ENCODE data around the gene NPLOC4.

The NPLOC4 gene

DNA sequence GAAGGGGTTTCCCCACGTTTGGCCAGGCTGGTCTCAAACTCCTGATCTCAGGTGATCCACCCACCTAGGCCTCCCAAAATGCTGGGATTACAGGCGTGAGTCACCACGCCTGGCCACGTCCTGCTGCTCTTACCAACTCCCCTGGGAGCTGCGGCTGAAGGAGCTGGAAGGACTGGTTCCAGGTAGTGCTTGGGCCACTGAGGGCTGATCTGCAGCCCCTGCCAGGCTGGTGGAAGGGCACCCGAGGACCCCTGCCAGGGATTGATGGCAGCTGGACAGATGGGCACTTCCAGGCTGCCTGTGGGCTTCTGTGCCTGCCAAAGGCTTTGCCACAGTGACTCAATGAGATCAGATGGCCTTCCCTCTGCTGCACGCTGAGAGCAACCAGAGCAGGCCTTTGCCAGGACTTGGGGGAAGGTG, 27.1 kb upstream of the NPLOC4 start:
- DNase-seq (ENCODE audit: low read depth in 3 of 3), result no peak

DNA sequence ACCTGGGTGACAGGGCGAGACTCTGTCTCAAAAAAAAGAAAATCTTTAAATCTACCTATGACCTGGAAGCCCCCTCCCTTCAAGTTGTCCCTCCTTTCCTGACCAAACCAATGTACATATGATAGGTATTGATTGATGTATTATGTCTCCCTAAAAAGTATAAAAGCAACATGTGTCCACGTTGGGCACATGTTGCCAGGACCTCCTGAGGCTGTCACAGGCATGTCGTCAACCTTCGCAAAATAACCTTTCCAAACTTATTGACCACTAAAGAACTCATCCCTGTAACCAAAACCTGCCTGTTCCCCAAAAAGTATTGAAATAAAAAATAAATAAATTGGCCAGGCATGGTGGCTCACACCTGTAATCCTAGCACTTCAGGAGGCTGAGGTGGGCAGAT, 25.1 kb upstream of the NPLOC4 start:
- DNase-seq (ENCODE audit: low read depth in 3 of 3), result no peak

DNA sequence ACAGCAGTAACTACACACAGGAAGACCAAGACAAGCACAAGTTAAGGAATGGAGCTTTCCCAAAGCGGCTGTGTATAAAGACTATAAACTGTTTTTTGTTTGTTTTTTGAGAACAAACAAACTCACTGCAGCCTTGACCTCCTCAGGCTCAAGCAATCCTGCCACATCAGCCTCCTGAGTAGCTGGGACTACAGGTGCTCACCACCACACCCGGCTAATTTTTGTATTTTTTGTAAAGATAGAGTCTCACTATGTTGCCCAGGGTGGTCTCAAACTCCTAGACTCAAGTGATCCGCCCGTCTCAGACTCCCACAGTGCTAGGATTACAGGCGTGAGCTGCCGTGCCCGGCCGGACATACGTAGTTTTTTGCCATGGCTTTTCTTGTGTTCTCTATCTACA, 23.5 kb upstream of the NPLOC4 start:
- no peak for DNase-seq (ENCODE audit: low read depth in 3 of 3)

DNA sequence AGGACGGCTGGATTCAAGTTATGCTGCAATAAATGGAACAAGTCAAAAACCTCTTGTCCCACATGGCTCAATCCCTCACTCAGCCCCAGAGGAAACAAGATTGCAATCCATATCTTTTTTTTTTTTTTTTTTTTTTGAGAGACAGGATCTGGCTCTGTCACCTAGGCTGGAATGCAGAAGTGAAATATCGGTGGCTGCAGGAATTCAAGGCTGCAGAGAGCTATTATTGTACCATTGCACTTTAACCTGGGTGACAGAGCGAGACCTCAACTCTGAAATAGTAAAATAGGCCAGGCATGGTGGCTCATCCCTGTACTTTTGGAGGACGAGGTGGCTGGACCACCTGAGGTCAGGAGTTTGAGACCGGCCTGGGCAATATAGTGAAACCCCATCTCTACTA, 22.1 kb upstream of the NPLOC4 start:
- no peak for DNase-seq (ENCODE audit: low read depth in 3 of 3)

DNA sequence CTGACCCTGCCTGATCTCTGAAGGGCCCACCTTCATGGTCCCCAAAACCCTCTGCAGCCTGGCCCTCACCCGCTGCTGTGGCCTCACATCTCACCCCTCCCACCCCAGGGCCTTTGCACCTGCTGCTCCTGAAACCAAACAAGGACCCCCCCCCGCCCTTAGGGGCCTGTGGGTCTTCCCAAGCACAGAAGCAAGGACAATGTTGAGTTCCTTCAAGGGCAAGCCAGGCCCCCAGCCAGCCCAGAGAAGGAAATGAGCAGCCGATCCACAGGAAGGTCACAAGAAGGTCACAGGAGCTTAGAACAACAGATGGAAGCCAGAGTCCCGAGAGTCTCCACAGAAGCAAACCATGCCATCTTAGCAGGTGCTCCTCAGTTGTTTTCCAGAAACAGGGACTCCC, 19.9 kb upstream of the NPLOC4 start:
- no peak for DNase-seq (ENCODE audit: low read depth in 3 of 3)

DNA sequence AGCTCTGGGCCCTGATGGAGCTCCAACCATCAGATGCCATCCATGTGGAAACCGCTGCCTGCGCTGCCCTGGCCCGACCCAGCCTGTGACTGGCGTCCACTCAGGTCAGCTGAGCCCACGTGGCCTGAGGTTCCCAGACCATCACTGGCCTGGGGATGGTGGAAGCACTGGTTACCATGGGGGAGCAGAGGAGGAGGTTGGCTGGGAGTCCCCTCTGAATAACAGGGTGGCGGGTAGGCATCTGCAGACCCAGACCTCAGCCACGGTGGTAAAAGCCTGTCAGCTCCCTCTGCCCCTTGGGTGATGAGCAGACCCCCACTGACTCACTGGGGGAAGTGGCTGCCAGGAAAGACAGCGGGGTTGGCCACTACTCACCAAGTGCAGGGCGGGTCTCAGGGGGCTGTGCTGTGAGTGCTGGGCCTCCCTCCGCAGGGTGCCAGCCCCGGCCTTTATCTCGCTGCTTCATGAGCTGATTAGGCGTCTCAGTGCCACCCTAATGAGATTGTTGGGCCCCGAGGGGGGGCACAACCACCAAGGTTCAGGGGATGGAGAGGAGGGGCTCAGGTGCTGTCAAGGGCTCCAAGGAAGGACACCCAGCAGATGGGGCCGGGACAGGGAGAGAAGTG, 19.3 kb upstream of the NPLOC4 start, which contains the start of gene PDE6G:
Gene PDE6G (minus strand): TSS at position 425 of the 626 bp plus-strand sequence. CDS start 3,237 bp downstream, outside the sequence.
- no peak for DNase-seq (ENCODE audit: low read depth in 3 of 3)

DNA sequence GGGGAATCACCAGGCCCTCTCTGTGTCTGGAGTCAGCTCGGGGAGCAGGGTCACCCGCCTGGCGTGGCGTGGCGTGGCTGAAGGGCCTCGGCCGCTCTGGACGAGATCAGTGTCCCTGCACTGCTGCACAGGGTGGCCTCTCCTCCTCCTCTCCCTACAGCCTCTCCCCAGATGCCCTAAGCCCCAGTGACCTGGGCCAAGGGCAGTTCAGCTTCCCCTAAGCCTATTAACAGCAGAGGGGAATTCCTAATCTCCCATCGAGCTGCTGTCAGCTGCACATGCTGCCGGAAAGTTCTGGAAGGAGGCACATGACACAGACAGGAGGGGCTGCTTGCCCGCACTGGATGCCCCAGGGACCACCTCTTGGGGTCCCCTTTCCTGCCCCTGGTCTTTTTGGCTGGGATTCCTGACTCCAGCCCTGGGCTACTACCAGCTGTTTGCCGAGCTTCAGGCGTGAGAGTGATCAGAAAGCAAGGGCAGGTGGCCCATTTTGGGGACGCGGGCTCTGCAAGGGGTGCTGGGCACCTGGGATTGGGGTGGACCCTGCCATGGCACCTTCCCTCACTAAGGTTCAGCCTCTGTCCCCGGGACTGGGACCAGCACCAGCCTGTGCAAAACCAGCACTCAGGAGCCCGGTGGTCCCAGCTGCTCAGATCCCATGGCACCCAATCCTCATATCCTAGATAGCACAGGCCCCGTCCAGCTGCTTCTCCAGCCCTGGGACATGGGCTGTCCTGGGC, 18.6 kb upstream of the NPLOC4 start:
- no peak for DNase-seq (ENCODE audit: low read depth in 3 of 3)

DNA sequence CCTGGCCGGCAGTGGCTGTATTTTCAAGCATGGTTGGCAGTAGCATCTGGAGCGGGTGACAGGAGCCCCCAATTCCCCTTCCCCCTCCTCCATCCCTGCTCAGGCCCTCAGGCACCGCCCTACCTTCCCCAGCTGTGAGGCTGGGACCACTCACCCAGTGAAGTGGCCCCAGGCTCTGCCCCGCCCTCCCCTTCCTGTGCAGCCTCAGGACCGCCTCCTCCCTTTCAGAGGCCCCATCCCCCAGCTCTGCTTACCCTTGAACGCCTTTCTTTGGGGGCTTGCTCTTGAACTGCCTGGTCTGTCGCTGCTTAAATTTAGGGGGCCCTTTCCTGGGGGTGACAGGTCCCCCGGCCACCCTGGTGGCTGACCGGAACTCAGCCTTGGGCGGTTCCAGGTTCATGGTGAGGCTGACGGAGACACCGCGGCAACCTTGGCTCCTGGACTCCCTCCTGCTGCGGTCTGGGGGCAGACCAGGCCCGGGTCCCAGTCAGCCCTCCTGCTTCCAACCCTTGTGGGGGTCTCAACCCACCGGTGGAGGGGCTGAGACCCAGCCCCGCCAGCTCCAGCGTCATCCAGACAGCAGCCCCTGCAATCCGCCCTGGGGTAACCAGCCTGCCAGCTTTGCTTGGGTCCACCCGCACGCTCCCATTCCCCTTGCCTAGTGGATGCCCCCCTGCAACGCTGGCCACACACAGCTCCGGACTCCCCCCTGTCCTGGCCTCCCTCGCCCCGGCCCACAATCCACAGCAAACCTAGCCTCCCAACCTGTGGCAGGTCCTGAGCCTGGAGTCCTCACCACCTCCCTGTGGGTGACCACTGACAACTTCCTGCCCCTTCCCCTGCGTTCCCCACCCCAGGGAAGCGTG, 16.2 kb upstream of the NPLOC4 start:
- no peak for DNase-seq (ENCODE audit: low read depth in 3 of 3)

DNA sequence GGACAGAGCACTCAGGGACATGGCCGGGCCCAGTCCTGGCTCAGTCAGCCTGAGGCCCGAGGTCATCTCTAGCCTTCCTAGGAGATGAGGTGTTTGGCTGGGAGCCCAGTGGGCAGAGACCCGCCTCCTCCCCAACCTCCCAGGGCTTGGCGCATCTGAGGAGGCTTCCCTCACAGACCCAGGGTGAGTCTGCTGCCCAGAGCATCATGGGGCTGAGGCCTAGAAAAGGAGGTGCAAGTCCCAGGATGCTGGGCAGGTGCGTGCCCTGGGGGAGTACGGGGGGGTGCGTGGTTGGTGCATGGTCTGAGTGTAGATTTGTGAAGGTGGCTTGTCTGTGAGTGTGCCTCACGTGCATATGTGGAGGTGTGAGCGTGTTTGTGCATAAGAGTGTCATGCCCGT, 14.8 kb upstream of the NPLOC4 start:
- DNase-seq (ENCODE audit: low read depth in 3 of 3), result no peak

DNA sequence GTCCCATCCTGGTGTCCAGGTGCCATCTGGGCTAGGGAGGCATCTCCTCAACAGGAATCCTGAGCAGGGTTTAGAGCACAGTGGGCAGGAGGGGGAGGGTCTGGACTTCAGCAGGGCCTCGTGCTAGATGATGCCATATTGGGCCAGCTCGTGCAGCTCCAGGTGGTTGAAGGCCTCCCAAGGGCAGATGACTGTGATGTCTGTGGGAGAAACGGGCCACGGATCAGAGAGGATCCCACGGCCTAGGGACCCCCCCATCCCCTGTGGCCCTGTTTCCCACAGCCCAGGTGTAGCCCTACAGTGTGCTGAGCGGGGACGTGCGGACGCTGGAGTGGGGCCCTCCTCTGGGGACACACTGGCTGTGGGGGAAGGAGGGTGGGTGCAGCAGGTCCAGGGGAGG, 14.0 kb upstream of the NPLOC4 start:
- DNase-seq (ENCODE audit: low read depth in 3 of 3), result no peak

DNA sequence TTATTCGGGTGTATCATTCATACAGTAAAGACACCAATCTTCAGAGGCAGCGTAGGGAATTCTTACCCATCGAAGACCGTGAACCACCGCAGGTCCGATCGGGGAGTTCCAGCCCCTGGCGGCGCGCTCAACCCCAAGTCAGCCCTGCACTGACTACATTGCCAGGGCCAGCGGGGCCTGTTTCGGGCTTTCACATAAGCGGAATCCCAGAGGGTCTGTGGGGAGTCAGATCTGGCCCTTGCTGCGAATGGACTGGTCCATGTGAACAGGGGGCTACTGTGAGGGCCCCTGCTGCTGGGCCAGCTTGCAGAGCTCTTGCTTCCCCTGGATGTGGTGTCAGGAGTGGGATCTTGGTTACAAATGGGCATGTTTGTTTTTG, 11.8 kb upstream of the NPLOC4 start:
- DNase-seq (ENCODE audit: low read depth in 3 of 3), result no peak

DNA sequence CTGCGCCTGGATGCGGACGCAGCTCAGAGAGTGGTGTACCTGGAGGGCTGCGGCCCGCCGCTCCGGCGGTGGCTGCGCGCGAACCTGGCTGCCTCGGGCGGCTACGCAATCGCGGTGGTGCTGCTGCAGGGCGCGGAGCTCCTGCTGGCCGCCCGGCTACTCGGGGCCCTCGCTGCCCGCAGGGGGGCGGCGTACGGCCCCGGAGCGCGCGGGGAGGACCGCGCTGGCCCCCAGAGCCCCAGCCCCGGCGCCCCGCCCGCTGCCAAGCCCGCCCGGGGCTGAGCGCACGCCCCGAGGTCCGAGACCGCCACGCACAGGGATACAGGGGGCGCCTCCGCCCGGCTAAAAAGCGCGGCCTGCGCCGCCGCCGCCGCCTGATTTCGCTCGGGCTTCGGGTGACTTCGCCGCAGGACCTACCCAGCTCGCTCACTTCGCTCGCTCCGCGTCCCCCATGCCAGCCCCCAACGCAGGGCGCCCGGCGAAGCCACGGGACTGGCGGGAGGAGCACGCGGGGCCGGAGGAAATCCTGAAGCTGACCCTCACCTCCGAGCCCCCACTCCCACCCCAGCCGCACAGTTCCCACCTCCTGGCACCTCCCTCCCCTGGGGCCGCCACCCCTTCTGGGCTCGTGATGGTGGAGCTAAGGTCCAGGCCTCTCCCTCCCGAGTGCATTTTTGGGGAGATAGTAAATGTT, 11.2 kb upstream of the NPLOC4 start:
- no peak for DNase-seq (ENCODE audit: low read depth in 3 of 3)

DNA sequence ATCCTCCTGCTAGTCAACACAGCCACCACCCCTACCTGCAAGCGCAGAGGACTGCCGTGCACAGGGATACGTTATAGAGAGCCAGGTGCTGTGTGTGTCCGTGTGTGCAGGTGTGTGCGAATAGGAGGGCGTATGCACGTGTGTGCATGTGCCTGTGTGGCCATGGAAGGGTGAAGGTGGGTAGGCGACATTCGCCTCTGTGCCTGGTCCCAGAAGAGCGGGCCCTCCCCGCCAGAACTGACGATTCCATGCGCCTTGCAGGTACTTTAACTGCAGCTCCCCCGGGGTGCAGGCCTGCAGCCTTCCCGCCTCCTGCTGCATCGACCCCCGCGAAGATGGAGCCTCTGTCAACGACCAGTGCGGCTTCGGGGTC, 10.7 kb upstream of the NPLOC4 start:
- no peak for DNase-seq (ENCODE audit: low read depth in 3 of 3)

DNA sequence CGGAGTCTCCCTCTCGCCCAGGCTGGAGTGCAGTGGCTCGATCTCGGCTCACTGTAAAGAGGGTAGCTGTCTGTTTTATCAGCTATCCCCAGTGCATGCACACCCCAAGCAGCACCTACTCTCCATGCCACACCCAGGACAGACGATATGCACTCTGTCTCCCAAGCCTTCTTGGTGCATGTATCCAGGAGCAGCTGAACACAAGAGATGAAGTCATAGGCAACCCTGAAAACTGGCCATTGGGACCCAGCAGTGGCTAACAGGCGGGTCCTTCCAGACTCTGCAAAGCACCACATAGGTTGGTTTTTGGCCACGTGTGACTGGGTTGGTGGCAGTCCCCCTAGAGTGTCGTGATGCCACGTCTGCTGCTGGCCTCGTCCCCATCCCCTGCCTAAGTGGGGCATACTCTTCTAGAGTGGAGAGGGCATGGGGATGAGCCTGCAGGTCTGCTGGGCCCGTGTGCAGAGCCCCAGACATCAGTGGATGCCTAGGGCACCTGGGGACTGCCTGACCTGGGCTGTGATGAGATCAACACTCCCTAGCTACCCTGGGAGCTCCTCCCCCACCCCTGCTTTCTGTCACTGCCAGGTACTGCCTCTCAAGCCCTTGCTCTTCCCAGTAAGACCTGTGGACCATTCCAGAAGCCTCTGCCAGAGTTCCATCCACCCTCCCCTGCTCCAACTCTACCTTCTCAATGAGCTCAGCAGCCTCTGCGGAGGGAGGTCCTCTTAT, 10.1 kb upstream of the NPLOC4 start:
- DNase-seq (ENCODE audit: low read depth in 3 of 3), result no peak

DNA sequence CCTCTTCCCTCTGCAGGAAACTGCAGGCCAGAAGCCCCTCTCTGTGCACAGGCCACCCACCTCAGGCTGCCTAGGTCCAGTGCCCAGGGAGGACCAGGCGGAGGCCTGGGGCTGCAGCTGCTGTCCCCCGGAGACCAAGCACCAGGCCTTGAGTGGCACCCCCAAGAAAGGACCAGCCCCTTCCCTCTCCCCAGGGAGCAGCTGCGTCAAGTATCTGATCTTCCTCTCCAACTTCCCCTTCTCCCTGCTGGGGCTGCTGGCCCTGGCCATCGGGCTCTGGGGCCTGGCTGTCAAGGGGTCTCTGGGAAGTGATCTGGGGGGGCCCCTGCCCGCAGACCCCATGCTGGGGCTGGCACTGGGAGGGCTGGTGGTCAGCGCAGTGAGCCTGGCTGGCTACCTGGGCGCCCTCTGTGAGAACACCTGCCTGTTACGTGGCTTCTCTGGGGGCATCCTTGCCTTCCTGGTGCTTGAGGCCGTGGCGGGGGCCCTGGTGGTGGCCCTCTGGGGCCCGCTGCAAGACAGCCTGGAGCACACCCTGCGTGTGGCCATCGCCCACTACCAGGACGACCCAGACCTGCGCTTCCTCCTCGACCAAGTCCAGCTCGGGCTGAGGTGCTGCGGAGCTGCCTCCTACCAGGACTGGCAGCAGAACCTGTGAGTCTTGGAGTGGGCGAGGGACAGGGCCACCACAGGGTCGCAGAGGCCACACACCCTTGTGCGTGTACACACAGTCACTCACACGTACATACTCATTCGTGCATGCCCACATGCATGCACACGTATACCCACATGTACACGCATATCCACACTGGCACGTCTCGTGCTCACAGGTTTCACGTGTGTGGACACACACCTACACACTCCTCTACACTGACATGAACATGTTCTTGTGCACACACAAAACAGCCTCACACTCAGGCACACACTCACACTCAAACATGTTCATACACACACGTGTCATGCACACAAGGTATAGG, 8.4 kb upstream of the NPLOC4 start:
- no peak for DNase-seq (ENCODE audit: low read depth in 3 of 3)

DNA sequence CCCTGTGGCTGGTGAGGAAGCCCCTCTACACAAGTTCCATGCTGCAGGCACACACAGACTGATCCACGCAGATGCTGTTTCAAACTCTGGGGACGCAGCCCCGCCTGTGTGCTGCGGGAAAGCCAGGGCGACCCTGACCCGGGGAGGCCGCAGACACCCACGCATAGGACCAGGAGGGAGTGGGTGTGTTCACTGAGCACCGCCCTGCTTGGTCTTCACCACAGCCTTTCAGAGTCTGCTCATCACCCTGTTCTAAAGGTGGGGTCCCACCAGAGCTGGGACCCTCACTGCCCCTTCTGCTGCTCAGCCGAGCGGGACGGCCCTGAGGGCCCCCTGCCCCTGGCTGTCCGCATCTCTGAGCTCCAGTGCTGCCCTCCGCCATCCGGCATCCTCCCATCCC, 7.6 kb upstream of the NPLOC4 start:
- DNase-seq (ENCODE audit: low read depth in 3 of 3), result no peak

DNA sequence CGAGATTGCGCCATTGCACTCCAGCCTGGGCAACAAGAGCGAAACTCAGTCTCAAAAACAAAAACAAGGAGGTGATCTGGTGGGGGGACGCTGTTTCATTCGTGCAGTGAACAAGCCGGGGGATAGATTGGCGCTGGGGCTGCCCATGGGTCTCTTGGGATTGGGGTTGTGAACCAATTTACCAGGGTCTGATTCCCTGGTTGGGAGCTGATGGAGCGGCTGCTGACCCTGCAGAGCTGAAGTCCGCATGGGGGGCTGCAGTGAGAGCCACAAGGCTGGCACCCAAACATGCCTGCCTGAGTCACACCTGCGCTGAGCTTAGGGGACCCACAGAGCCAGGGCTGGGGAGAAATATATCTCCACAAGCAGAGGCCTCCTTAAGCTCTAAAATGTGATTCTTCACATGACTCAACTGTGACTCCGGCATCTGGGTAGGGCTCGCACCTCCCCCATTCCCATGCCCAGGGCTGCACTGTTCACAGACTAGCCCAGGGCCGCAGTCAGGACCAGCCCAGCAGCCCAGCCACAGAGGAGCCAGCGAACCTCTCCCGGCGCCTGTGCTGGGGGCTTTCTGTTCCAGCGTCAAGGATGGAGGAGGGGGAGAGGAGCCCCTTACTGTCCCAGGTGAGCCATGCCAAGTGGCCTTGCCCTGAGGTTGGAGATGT, 5.0 kb upstream of the NPLOC4 start:
- no peak for DNase-seq (ENCODE audit: low read depth in 3 of 3)

DNA sequence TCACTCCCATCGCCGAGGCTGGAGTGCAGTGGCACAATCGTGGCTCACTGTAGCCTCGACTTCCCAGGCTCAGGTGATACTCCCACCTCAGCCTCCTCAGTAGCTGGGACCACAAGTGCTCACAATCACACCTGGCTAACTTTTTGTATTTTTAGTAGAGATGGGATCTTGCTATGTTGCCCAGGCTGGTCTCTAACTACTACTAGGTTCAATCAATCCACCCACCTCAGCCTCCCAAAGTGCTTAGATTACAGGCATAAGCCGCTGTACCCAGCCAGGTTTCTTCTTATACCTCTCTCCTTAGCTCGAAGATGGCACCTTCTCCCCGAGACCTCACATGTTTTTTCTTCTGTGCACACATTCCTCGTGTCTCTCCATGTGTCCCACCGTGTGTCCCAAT, 3.1 kb upstream of the NPLOC4 start:
- no peak for DNase-seq (ENCODE audit: low read depth in 3 of 3)

DNA sequence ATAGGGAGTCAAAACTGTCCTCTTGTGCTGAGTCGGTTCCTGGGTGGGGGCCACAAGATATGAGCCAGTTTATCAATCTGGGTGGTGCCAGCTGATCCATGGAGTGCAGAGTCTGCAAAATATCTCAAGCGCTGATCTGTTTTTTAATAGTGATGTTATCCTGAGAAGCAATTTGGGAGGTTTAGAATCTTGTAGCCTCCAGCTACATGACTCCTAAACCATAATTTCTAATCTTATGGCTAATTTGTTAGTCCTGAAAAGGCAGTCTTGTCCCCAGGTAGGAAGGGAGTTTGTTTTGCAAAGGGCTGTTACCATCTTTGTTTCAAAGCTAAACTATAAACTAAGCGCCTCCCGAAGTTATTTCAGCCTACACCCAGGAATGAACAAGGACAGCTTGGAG, 1.8 kb upstream of the NPLOC4 start:
- no peak for DNase-seq (ENCODE audit: low read depth in 3 of 3)
